ENCODE measurements around the gene DPYD.

DNA sequence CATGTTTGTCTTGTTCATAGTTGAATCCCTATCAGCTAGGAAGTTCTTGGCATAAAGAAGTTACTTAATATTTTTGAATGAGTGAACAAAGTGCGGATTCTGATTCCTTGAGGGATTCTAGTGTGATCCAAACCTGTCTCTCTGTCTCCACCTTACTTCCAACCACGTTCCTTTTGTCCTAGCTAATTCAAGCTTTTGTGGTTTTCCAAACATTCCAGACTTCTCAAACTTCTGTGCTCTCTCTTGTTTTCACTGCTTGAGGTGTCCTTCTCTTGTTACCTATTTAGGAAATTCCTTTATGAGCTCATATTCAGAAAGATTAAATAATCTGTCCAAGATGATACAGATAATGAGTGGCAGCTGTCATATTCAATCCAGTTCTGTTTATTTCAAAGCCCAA lies 846.1 kb downstream of the DPYD start:
- TF ChIP-seq, protein P1, sequence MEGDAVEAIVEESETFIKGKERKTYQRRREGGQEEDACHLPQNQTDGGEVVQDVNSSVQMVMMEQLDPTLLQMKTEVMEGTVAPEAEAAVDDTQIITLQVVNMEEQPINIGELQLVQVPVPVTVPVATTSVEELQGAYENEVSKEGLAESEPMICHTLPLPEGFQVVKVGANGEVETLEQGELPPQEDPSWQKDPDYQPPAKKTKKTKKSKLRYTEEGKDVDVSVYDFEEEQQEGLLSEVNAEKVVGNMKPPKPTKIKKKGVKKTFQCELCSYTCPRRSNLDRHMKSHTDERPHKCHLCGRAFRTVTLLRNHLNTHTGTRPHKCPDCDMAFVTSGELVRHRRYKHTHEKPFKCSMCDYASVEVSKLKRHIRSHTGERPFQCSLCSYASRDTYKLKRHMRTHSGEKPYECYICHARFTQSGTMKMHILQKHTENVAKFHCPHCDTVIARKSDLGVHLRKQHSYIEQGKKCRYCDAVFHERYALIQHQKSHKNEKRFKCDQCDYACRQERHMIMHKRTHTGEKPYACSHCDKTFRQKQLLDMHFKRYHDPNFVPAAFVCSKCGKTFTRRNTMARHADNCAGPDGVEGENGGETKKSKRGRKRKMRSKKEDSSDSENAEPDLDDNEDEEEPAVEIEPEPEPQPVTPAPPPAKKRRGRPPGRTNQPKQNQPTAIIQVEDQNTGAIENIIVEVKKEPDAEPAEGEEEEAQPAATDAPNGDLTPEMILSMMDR (conservative IDR thresholded peaks at IDR 0.05) = no peak
- no peak for TF ChIP-seq ZFX (IDR thresholded peaks at IDR 0.05)

Data from C4-2B (cell line).